ENCODE data around the gene IL23A. TPM values are rescaled to one million over a fixed set of nuclear protein-coding genes. Genes with fewer than 3 reads are reported as not detected.

Gene IL23A
- total RNA-seq: not detected

GRCh38 chr12:56338308-56339157, at the start of gene IL23A:
Gene IL23A, plus strand, starts transcription at chr12:56338884. Its CDS starts 161 bp downstream, at chr12:56339045.
- H3K9me3 ChIP-seq: no peaks in the 10 kb centered on the region
- no peak for DNase-seq (ENCODE audit: low spot score in 2 of 2)
- peaks cover 0 to 30% (median 4%) of the 10 kb centered on the region in 3 donors for H3K36me3 ChIP-seq
- H3K4me1 ChIP-seq: peaks cover 0 to 6% (median 3%) of the 10 kb centered on the region in 4 donors
- TF ChIP-seq POLR2A (IDR thresholded peaks at IDR 0.05): no peak
- no peak for TF ChIP-seq CTCF (IDR thresholded peaks at IDR 0.05)
- no peak for TF ChIP-seq EP300 (IDR thresholded peaks at IDR 0.05)
- no peaks in the 10 kb centered on the region for H3K27me3 ChIP-seq
- WGBS, 2 donors: 27 to 34% methylated on average over 9 of the region's 9 CpGs
- H3K4me3 ChIP-seq: peak within 1 kb of the TSS in 1 of 4 donors; percentile 20
- H3K27ac ChIP-seq: peak within 1 kb of the TSS in 2 of 4 donors; percentile 31 to 76

GRCh38 chr12:56293795-56294194, 44.9 kb upstream of the IL23A start:
- TF ChIP-seq EP300 (IDR thresholded peaks at IDR 0.05): no peak
- no peak for TF ChIP-seq POLR2A (IDR thresholded peaks at IDR 0.05)
- no peak for TF ChIP-seq CTCF (IDR thresholded peaks at IDR 0.05)
- no peaks in the 10 kb centered on the region for H3K9me3 ChIP-seq
- peaks cover 0 to 35% (median 3%) of the 10 kb centered on the region in 3 donors for H3K36me3 ChIP-seq
- peaks cover 0 to 45% (median 14%) of the 10 kb centered on the region in 4 donors for H3K4me1 ChIP-seq
- H3K27ac ChIP-seq: no peak overlapping the region
- WGBS, 2 donors: 76 to 79% methylated on average over 5 of the region's 5 CpGs
- DNase-seq (ENCODE audit: low spot score in 2 of 2): no peak
- no peaks in the 10 kb centered on the region for H3K27me3 ChIP-seq
- no peak overlapping the region for H3K4me3 ChIP-seq

GRCh38 chr12:56296295-56296694, 42.4 kb upstream of the IL23A start:
- peaks cover 0 to 22% (median 3%) of the 10 kb centered on the region in 3 donors for H3K36me3 ChIP-seq
- H3K27ac ChIP-seq: no peak overlapping the region
- H3K4me1 ChIP-seq: peaks cover 0 to 59% (median 25%) of the 10 kb centered on the region in 4 donors
- H3K27me3 ChIP-seq: no peaks in the 10 kb centered on the region
- TF ChIP-seq CTCF (IDR thresholded peaks at IDR 0.05) (no peak), EP300 (IDR thresholded peaks at IDR 0.05) (no peak), POLR2A (IDR thresholded peaks at IDR 0.05) (no peak)
- no peaks in the 10 kb centered on the region for H3K9me3 ChIP-seq
- no peak overlapping the region for H3K4me3 ChIP-seq
- 64 to 70% methylated on average over 5 of the region's 5 CpGs for WGBS, 2 donors
- DNase-seq (ENCODE audit: low spot score in 2 of 2): no peak

GRCh38 chr12:56297400-56297799, 41.3 kb upstream of the IL23A start:
- Histone ChIP-seq H3K4me3 (no peak overlapping the region), H3K4me1 (peaks cover 0 to 70% (median 30%) of the 10 kb centered on the region in 4 donors), H3K9me3 (no peaks in the 10 kb centered on the region), H3K27ac (no peak overlapping the region), H3K36me3 (peaks cover 0 to 16% (median 3%) of the 10 kb centered on the region in 3 donors), H3K27me3 (no peaks in the 10 kb centered on the region)
- 87 to 93% methylated on average over 8 of the region's 8 CpGs for WGBS, 2 donors
- no peak for DNase-seq (ENCODE audit: low spot score in 2 of 2)
- TF ChIP-seq CTCF (IDR thresholded peaks at IDR 0.05) (no peak), EP300 (IDR thresholded peaks at IDR 0.05) (no peak), POLR2A (IDR thresholded peaks at IDR 0.05) (no peak)

- H3K27me3 ChIP-seq: no peaks in the 10 kb centered on the region
- TF ChIP-seq POLR2A (IDR thresholded peaks at IDR 0.05) (no peak), EP300 (IDR thresholded peaks at IDR 0.05) (no peak), CTCF (IDR thresholded peaks at IDR 0.05) (no peak)
- H3K27ac ChIP-seq: peak overlapping the region in 3 of 4 donors; percentile 28 to 94 (median 89)
- no peak for DNase-seq (ENCODE audit: low spot score in 2 of 2)
- H3K4me3 ChIP-seq: peak overlapping the region in 3 of 4 donors; percentile 81 to 88 (median 82)
- 69 to 77% methylated on average over 5 of the region's 5 CpGs for WGBS, 2 donors
- H3K36me3 ChIP-seq: peaks cover 0 to 15% (median 3%) of the 10 kb centered on the region in 3 donors
- peaks cover 0 to 67% (median 30%) of the 10 kb centered on the region in 4 donors for H3K4me1 ChIP-seq
- no peaks in the 10 kb centered on the region for H3K9me3 ChIP-seq
These were observed 39.9 kb upstream of the IL23A start for GRCh38 chr12:56298828-56299227.

Data from tibial nerve (tissue), 4 donors.